Measurements from ENCODE around the gene DNAH2.

DNAH2 gene

GRCh38 chr17:7817643-7817964, 100.1 kb downstream of the DNAH2 start:
- FAIRE-seq = no peak
- no peak for DNase-seq (ENCODE audit: insufficient read length, low spot score)

- FAIRE-seq (no peak), DNase-seq (ENCODE audit: insufficient read length, low spot score) (no peak)
These were observed 100.5 kb downstream of the DNAH2 start for GRCh38 chr17:7818026-7818425.

DNA sequence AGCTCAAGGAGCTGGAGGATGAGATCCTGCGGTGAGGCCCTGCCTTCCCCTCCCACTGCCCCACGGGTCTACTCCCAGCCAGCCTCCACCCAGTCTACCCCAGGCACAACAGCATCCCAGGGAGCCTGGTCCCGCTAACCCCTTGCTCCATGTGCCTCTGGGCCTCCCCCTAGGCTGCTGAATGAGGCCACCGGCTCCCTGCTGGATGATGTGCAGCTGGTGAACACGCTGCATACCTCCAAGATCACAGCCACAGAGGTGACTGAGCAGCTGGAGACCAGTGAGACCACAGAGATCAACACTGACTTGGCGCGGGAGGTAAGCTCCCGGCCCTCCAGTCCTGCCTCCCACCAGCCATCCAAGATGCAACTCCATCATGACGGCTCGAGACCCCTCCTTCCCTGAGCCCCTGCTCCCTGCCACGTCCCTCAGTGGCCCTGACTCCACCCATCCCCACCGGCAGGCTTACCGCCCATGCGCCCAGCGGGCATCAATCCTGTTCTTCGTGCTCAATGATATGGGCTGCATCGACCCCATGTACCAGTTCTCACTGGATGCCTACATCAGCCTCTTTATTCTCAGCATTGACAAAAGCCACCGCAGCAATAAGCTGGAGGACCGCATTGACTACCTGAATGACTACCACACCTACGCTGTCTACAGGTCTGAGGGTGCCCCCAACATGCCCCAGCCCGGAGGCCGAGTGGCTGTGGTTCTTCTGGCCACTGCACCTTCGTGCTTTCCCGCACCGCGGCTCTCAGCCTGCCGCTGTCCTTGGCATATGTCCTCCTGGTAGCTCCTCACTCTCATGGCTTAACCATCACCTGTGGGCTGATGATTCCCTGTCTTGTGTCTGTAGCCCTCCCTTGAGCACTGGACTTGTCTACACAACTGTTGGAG, 101.5 kb downstream of the DNAH2 start:
- no peak for FAIRE-seq
- DNase-seq (ENCODE audit: insufficient read length, low spot score) = no peak

DNA sequence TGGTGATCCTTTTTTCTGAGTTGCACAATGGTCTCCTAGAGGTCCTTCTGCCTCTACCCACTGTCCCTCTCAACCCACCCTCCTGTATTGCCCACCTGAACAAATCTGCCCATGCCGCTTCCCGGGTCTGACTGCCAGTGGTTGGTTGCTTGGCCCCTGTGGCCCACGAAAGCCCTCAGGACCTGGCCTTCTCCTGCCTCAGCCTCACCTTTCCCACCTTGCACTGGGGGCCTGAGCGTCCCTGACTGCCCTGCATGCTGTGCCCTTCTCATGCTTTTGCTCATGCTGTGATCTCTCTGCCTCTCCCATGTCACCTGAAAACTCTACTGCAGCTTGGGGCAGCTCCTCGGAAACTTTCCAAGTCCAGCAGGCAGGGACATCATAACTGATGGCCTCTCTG, 102.7 kb downstream of the DNAH2 start:
- FAIRE-seq (no peak), DNase-seq (ENCODE audit: insufficient read length, low spot score) (no peak)

DNA sequence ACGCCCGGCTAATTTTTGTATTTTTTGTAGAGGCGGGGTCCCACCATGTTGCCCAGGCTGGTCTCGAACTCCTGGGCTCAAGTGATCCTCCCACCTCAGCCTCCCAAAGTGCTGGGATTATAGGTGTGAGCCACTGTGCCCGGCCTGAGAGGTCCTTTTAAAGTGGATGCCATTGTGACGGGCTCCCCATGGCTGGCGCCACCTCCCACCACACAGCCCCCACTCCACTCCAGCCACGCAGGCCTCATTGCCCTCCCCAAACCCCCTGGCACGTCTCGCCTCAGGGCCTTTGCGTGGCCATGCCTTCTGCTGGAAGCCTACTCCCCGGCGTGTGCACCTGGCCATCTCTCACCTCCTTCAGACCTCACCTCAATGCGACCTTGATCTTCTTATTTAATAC, 104.6 kb downstream of the DNAH2 start:
- FAIRE-seq (no peak), DNase-seq (ENCODE audit: insufficient read length, low spot score) (no peak)

GRCh38 chr17:7823581-7824001, 106.0 kb downstream of the DNAH2 start:
- no peak for FAIRE-seq

GRCh38 chr17:7824021-7824924, 106.7 kb downstream of the DNAH2 start:
- no peak for DNase-seq (ENCODE audit: insufficient read length, low spot score)
- FAIRE-seq = no peak

More at GRCh38 chr17:7823581-7824001, 106.0 kb downstream of the DNAH2 start:
- no peak for DNase-seq (ENCODE audit: insufficient read length, low spot score)

DNA sequence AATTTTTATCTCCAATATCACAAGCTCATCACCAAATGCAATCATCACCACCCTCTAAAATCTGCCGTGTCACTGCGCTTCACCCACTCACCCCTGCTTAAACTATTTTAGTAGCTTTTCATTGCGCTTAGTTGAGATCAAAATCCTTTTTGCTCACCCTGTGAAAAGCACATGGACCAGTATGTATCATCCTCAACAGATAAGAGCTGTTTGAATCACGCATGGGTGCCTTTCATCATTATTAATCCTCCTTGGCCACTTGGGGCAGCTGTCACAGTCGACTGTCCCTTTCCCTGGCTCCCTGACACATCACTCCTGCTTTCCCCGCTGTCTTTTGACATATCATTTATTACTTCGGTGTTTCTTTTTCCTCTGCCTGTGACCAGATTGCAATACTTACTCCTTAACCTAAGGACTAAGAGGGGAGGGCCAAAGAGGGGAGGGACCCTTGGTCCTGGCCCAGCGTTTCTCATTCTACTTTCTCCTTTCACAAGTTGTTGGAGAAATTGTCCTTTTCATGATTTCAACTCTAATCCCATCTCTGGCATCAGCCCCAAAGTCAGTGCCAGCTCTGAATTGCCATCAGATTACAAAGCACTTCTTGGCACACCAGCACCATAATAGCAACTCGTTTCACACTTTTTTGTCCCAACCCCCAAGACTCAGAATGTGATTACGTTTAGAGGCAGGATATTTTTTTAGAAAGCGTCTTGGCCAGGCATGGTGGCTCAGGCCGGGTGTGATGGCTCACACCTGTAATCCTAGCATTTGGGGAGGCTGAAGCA, 107.9 kb downstream of the DNAH2 start:
- DNase-seq (ENCODE audit: insufficient read length, low spot score) (no peak), FAIRE-seq (no peak)

DNA sequence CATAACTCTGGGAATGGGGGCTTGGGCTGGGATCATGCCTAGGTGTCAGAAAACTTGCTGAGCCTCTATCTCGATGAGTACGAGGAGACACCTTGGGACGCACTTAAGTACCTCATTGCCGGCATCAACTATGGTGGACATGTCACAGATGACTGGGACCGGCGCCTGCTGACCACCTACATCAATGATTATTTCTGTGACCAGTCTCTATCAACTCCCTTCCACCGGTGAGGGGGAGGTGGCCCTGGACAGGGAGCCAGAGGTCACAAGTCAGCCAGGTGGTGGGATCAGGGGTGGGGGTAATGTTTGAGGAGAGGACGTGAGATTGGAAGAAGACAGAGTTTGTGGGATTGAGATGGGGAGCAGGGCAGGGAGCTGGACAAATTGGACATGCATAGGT, 113.1 kb downstream of the DNAH2 start:
- no peak for FAIRE-seq
- DNase-seq (ENCODE audit: insufficient read length, low spot score) = no peak

- DNase-seq (ENCODE audit: insufficient read length, low spot score) (no peak), FAIRE-seq (no peak)
These were observed 113.7 kb downstream of the DNAH2 start for GRCh38 chr17:7831233-7831632.

- DNase-seq (ENCODE audit: insufficient read length, low spot score) (no peak), FAIRE-seq (no peak)
These were observed 114.9 kb downstream of the DNAH2 start for GRCh38 chr17:7832431-7832830.

DNA sequence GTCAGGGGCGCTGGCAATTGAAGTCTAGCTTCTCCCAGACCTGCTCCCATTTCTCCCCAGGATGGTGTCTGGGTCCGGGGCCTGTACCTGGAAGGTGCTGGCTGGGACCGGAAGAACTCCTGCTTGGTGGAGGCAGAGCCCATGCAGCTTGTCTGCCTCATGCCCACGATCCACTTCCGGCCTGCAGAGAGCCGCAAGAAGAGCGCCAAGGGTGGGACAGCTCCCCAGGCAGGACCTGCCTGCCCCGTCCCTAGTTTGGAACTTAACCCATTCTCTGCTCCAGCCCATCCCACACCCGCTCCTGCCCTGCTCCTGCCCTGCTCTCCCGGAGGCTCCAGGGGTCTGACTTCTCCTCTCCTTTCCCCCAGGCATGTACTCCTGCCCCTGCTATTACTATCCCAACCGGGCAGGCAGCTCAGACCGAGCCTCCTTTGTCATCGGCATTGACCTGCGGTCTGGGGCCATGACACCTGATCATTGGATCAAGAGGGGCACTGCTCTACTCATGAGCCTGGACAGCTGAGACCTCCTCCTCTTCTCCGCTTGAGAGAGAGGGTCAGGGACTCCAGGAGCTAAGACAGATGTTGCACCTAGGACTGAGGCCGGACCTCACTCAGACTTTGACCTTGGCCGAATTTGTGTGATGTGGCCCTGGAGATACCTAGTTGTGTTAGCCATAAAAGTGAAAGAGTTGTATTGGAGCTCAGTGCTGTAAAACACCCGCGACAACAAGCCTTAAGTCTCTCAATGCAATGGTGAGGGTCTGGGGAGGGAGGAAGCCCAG, 115.7 kb downstream of the DNAH2 start:
- no peak for DNase-seq (ENCODE audit: insufficient read length, low spot score)
- no peak for FAIRE-seq

- DNase-seq (ENCODE audit: insufficient read length, low spot score) (peak; percentile 87), FAIRE-seq (peak; percentile 96)
These were observed 116.4 kb downstream of the DNAH2 start, which contains the start of gene KDM6B for GRCh38 chr17:7833795-7834541. KDM6B (plus strand) TSS chr17:7834217; CDS start chr17:7845555, 11,338 bp downstream.

GRCh38 chr17:7834542-7834956, 117.0 kb downstream of the DNAH2 start:
- no peak for DNase-seq (ENCODE audit: insufficient read length, low spot score)
- FAIRE-seq = no peak

- peak; percentile 100 for FAIRE-seq
- peak; percentile 63 for DNase-seq (ENCODE audit: insufficient read length, low spot score)
These were observed 117.6 kb downstream of the DNAH2 start for GRCh38 chr17:7834957-7835813.

DNA sequence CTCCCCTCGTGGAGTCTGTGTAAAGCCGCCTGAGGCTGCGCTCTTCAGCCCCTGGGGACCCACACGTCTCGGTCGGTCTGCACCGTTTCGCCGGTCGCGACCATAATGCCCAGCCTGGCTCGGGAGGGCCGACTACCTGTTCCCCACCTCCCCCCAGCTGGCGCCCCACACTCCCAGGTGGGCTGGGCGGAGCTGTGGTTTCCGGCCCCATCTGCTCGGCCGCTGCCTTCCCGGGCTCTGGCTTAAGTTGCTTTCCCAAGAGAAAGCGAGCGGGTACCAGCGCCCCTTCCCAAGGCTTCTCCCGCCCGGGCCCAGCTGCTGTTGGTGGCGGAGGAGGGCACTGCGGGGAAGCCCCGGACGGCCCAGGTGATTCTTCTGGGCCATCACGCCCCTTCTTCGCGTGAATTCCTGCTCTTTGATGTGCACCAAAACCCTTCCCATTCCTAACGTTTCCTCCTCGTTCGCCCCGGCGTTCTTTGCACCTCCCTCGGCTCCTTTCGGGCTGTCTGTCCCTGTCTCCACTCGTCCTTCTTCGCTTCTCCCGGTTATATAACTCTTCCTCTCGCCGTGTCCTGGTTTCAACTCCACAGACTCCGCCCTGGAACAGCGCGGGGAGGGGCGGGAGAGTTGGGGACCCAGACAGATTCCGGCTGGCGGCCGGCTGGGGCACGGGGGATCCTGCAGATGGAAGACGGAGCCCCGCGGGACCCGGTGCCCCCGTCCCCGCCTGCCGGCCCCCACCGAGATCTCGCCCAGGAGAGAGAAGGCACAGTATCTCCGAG, 118.5 kb downstream of the DNAH2 start:
- DNase-seq (ENCODE audit: insufficient read length, low spot score) (no peak), FAIRE-seq (no peak)

- DNase-seq (ENCODE audit: insufficient read length, low spot score) (no peak), FAIRE-seq (peak; percentile 90)
These were observed 119.3 kb downstream of the DNAH2 start for GRCh38 chr17:7836596-7837407.

All from GM19239 (cell line).